HG03108 (cell line): Measurements from ENCODE around the gene CHST8.
"Not testable (repeated sequence)": the region's sequence is repeated elsewhere in the genome, so short reads cannot be mapped to it uniquely, and the experiment has no call there.

Experiments used
- ATAC-seq: cut with Tn5 transposase; IDR thresholded peaks from one replicate; pipeline ENCODE4 v1.9.1; 2021; ENCODE audit warnings: moderate library complexity; ENCODE audit not compliant: unreplicated experiment

The CHST8 gene

DNA sequence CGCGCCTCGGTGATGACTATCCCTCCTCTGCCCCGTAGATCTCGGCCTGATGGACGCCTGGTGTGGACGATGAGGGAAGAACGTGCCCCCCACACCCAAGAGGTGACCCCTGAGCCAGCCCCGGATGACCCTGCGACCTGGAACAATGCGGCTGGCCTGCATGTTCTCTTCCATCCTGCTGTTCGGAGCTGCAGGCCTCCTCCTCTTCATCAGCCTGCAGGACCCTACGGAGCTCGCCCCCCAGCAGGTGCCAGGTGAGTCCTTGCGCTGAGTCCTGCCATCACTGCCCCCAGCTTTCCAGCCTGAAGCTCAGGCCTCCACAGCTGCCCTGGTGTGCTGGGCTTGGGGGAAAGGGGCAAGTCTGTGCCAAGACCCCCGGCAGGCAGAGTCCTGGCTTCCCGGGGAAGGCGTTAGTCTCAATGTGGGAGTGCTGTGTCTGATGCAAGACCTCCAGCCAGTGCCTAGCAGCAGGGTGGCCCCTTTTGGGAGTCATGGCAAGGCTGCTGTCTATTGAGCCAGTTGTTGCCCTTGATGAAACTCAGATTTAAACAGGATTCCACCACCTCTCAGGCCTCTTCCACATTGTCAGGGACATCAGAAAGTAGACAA, 67.5 kb downstream of the CHST8 start:
- no peak for ATAC-seq

DNA sequence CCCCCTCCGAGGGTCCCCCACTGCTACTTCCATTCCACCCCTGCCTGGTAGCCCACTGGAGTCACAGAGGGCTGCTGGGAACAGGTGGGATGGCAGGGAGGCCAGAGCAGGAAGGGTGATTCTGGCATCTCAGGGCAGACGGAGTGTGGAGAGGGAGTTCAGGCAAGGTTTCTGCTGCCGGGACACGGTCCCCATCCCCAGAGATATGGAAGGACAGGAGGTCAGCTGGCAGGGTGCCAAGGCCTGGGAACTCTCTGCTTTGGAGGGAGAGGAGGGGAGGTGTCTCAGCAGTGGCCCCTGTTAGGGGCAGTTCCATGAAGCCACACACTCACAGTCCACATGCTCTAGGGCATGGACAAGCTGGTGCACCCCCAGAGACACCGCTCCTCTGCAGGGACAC, 68.1 kb downstream of the CHST8 start:
- ATAC-seq: no peak

DNA sequence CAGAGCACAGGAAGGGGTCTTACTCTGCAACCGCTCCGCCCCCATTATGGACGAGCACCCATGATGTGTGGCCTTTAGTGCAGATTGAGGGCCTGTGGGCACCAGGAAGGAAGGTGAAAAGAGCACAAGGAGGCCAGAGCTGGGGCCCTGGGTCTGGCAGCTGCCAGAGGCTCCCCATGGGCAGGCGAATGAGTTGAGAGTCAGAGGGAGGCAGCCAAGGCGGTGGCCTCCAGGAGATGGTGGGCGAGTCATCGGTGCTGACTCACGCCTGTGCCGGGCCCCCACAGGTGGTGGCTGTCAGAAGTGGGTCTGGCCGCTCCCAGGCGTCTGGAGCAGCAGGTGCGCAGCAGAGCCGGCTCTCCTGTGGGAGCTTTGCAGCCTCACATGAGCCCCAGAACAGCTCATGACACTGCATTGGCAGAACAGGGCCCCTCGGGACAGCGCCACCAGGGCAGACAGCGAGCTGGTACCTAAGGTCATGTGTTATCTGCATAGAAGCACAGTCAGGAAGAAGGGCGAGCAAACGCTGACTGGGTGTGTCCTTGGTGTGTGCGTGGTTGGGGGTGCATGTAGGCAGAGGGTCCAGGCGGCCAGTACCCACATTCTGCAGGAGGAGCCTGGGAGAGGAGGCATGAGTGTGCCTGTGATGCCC, 68.8 kb downstream of the CHST8 start:
- ATAC-seq: no peak

DNA sequence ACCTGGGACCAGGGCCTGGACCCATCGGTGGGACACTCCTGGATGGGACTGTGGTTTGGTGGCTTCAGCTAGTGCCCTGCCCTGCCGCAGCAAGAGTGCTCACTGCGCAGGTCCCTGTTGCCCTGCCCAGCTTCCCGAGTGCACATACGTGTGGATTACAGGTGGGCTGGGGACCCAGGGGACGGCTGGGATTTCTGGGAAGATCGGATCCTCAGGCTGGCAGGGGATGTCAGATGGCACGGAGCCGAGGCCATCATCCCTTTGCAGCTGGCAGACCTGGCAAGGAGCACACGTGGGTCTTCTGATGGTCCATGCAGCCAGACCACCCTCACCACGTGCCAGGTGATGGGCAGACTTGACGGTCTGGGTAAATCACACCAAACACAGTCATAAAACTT, 69.3 kb downstream of the CHST8 start:
- no peak for ATAC-seq

DNA sequence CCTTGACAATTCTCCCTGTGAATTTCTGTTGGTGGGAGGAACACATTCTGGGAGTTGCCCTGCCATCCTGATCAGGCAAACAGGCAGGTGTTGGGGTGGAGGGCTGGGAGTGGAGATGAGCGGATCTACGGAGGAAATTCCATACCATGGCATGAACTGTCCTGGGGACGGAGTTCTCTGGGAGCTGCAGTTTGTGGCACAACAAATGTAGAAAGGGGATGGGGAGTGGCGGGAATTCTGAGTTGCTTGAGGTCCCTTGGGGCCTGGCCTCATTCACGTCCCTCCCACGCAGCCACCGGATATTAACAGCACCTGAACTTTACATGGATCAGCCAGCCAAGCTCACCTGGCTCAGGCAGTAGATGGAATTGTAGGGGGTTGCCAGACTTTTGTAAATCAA, 70.0 kb downstream of the CHST8 start:
- no peak for ATAC-seq

DNA sequence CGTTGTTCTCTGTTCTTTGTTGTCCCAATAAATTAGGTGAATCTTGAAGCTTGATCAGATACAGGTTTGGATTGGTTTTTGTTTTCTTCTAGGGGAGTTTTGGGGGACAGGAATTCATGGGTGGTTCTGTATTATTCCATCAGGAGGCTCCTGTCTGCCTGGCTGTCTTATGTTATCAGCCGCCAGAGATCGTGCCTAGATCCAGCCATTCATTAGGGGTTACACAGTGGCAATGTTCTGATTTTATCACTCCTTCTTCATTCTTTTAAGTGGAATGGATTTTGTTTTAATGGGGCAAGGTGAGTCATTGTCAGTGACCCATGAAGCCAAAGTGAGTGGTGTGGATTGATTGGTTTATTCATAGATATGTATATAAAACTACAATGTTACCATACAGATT, 71.9 kb downstream of the CHST8 start:
- ATAC-seq: no peak

DNA sequence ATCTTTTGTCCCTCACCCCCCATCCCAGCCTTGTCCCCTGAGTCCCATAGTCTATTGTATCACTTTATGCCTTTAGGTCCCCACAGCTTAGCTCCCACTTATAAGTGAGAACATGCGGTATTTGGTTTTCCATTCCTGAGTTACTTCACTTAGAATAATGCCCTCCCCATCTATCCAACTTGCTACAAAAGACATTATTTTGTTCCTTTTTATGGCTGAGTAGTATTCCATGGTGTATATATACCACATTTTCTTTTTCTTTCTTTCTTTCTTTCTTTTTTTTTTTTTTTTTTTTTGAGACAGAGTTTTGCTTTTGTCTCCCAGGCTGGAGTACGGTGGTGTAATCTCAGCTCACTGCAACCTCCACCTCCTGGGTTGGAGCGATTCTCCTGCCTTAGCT, 73.8 kb downstream of the CHST8 start:
- not testable (repeated sequence) for ATAC-seq

DNA sequence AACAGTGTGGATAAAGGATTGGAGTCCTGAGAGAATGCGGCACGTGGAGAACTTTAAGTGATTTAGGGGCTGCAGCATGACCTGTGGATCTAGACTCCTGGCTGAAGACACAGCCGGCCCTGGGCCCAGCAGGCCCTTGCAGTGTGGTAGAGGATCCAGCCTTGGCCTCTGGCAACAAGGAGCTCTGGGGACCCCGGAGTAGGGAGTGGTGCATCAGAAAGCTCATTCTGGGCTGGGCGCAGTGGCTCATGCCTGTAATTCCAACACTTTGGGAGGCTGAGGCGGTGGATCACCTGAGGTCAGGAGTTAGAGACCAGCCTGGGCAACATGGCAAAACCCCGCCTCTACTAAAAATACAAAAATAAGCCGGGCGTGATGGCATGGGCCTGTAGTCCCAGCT, 76.0 kb downstream of the CHST8 start:
- no peak for ATAC-seq

DNA sequence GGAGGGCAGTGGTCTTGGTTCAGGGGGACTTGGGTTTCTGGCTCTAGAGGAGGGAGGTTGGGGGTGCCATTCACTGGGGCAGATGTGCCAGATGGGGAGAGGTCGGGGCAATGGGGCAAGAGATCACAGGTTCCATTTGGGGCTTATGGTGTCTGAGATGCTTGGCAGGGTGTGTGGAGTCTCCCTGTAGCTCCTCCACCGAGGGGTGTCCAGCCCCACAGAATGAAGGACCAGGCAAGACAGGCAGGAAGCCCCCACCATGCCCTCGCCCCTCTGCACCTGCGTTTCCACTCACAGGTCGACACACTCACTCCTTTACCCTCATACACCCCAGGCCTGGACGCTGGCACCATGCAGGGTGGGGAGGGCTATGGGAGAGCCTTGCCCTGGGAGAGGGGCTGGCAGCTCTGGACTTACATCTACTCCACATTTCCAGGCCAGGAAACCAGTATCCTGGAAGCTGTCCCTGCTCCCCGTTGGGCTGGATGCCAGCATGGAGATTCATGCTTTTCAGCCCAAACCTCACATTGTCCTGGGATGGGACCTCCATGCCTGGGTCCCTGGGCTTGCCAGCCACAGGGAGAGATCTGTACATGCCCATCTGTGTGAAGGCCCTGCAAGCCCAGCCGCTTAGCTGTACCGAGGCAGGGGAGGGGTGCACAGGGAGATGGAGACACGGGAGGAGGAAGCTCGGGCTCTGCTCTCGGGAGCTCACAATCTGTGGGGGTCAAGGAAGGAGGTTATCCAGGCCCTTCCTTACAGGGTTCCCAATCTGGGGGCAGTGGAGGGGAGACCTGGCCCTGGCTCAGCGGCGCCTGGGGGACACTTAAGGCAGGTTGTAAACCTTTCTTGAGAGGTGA, 77.1 kb downstream of the CHST8 start:
- ATAC-seq: no peak

DNA sequence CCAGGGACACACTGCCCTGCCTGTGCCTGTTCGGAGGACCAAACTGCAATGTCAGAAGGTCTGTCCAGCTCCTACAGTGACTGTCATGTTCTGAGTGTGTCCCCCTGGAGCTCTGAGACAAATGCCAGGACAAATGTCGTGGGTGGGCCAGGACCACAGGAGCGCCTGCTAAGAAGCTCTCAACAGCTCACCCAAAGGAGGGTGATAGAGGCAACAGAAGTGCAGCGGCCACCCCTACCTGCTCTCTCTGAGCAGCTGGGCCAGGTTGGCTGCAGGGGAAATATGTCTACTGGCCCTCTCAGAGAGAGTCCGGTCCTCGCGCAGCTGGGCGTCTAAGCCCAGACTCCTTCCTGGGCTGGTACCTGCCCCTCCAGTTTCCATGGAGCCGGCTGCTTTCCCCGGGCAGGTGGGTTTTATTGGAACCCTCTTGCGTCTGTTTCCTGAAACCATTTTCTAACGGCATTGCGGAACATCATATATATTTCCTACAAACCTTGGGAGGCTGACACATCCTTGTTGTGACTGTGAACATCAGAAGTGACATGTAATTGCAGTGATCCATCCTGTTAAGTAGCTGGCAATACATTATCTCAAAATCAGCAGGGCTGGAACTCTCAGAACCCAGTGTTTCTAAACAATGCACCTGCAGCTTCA, 78.1 kb downstream of the CHST8 start:
- ATAC-seq: no peak

DNA sequence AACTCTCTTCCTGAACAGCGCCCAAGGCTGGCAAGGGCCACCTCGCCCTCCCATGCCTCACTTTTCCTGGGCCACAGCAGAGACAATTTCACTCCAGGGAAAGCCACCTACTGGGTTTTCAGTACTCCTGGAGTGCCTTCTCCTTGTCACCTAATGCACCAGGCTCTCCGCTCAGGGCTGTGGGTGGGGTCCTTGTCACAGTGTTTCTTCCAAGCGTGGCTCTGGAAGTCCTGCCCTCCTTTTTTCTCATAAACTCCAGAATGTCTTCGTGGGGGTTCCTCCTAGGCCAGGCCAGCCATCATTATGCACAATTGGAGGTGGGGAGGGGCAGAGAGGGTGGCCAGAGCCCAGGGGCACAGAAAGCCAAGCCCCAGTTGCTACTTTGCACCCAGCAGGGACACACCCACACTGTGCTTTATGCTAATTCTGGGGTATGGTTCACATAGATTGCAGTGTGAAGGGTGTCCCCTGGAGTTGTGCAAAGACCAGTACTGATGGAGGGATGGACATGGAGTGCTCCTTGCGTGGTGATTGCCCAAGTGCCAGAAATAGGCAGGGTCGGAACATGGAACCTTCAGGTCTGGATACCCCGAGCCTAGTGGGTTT, 78.8 kb downstream of the CHST8 start:
- ATAC-seq: no peak

DNA sequence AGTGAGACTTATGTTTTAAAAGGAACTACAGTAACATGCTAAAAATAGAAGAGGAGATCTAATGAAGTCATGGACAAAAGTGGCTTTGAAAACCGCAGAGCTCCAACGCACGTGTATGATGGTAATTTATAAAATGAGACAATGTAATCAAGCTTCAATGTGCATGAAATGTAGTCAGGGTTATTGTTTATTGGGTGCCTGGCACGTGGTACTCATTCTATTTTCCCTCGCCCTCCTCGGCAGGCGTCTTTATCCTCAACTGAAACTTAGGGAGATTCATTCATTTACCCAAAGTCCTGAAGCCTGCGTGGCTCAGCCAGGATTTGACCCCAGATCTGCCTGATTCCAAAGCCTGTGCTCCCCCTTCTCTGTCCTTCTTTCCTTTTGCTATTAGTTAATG, 79.8 kb downstream of the CHST8 start:
- ATAC-seq: no peak

DNA sequence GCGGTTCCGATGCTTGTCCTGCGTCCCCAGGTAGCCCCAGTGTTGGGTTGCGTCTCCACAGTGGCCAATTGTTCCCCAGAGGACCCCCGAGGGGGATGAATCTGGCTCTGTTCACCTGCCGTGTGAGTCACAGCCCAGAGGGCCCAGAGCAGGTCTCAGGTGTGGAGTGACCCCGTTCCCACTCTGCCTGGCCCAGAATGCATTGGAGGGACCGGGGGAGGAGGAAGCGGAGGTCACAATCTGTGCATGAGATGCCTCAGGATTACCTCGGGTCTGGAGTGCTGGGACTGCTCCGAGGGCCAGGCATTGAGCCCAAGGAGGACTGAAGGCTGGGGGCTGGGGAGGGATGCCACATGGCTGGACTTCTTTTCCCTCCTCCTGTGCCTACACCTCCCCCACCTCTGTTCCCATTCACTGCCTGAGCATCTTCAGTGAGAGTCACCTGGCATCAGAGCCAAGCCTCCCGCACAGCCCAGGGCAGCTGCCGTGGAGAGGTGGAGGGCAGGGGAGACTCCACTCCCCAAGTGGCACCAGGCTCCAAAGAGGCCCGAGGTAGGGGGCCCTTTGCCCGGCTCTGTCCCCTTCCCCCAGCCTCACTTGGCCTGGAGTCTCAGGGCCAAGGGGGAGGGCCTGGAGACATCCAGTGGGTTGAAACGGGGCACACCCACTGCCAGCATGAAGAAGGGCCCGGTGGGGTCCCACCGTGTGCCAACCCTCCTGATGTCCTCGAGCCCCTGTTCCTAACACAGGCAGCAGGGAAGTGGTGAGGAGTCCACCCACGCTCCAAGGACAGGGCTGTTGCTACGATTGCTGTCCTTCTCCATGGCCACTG, 81.1 kb downstream of the CHST8 start:
- ATAC-seq: no peak

DNA sequence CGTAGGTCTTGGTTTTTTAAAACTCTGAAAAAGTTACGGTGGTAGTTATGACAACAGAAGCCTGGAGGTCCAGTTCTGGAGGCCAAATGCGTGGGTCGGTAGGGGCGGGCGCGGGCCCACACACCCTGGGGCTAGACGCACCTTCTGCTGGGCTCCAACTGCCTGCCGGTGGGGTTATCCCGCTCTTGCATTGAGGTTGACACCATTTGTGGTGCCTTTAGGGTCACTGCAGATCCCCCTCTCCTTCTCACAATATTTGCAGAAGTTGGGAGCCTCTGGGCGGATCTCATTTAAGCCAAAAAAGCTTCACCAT, 81.6 kb downstream of the CHST8 start:
- no peak for ATAC-seq

DNA sequence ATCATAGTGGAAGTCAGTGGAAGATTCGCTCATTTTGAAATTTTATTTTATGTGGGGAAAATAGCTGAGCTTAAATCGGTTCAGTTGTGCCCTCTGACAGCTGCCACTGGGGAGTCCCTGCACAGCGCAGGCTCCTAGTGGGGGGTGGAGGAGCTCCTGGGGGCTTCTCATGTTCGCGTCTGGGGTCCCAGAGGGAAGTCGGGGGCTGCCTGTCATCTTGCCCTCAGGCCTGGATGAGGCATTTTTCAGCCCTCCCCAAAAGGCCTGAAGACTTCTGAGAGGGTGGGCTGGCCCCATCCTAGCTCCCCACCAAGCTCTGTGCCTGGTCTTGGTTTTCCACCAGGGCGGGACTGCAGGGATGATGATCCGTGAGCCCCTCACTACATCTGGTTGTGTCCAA, 82.1 kb downstream of the CHST8 start:
- ATAC-seq: no peak

DNA sequence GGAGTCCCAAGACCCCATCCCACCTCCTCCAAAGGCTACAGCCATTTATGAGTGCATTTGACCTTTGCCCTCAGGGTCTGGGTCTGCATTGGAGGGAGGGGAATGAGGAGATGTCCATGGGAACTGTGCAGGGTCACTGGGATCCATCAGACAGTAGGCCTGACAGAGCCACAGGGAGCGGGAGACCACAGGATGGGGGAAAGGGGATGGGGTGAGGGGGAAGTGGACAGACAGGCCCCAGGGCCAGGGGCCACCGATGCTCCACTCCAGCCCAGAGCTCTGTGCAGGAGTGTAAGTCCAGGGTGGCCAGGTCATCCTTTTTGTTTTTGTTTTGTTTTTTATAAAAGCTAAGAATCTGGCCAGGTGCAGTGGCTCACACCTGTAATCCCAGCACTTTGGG, 82.5 kb downstream of the CHST8 start:
- ATAC-seq: no peak

DNA sequence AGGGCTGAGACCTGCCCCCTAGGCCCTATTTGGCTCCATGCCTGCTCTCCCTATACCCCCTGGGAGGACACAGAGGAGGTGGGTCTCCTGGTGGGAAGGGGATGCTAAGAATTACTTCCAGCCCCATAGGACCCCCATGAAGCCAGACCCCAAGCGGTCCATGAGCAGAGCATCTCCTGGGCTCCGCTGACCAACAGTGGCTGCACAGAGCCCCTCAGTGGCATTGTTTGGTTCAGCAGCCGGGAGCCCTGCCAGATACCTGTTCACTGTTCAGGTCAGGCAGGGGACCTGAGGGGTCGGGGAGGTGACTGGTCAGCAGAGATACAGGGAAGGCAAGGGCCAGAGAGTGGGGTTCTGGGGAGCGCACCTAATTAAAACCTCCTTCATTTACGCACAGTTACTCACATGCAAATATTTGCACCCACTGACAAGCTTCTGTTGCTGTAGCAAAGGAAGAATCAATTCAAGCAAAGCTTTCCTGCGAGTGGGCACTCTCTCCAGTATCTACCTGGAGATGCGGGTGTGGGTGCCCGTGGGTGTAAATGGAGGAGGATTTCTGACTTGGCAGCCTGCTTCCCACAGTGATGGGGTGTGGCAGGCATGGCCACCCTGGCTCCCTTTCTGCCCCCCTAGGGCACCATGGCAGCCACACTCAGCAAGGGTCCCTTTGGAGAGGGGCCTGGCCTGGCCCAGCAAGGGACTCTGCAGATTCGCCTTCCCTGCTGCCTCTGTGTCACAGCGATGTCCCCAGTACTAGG, 83.5 kb downstream of the CHST8 start:
- ATAC-seq: no peak

DNA sequence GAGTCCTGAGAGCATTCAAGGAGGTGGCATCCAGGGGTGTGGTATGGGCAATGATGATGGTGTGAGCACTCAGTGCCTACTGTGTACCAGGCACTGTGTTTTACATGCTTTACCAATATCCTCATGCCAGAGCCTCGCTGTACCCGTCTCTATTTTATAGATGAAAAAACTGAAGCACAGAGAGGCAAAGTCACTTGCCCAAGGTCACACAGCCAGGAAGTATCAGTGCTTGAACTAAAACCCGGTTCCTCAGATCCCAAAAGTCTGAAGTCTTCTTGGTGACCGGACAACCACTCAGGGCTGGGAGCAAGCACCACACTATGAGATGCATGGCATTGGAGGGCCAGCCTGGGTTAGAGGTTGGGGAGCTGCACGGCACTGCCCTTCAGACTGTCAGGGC, 84.1 kb downstream of the CHST8 start:
- no peak for ATAC-seq

DNA sequence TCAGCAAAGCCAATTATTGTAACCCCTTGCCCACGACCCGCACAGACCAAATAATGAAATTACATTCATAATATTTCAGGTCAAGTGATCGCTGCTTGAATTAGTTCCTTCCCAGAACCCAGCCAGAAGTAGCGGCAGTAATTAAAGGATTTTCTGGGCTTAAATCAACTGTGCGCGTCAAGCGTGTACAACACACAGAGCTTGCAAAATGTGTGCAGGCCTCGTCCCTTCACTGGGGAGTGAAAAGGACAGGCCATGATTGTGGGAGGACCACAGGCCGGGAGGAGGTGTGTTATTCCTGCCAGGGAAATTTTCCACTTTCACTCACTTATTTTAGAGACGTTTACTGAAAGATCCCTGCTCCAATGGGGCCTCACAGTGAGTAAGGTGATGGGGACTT, 84.9 kb downstream of the CHST8 start:
- no peak for ATAC-seq

DNA sequence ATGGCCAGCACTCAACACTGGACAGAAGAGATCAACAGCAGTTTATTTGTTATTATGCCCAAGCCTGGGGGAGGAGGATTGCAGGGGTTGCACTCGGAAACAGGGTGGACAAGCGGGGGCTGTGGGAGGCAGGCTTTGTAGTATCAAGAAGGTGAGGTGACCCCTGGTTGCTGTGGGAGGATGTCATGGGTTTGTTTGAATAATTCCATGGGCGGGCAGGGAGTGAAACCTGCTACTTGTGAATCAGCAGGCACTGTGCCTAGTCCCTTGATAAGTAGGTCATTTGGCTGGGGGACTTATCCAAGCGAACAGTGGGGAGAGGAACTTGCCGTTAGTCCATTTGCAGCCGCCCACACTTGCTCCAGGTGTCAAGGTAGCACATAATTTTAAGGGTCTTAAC, 90.5 kb downstream of the CHST8 start:
- ATAC-seq: no peak
